ENCODE measurements around the gene ZNF282. TPM values are rescaled to one million over a fixed set of nuclear protein-coding genes. Genes with fewer than 3 reads are reported as not detected.

Gene ZNF282
- total RNA-seq, 1 experiment from 2014 or later, result 39.0 TPM

- Histone ChIP-seq H3K79me1 (ENCODE audit: insufficient read depth, low read depth, low read length, poor library complexity, severe bottlenecking) (peaks cover 2% of the 10 kb centered on the region), H3K18ac (ENCODE audit: insufficient read length, low read depth, low read length) (no peak overlapping the region), H2BK5ac (ENCODE audit: insufficient read length, low read length) (no peak overlapping the region), H4K20me1 (ENCODE audit: control insufficient read depth, insufficient read depth, insufficient read length) (no peaks in the 10 kb centered on the region), H4K8ac (replicated peaks; ENCODE audit: insufficient read length, low read depth, low read length) (no peak overlapping the region), H3T11ph (ENCODE audit: low read length) (no peak overlapping the region), H2BK20ac (ENCODE audit: low read depth, low read length, poor library complexity, severe bottlenecking) (no peak overlapping the region), H3K4ac (ENCODE audit: low read depth, low read length) (no peak overlapping the region), H2AFZ (ENCODE audit: low read length) (no peak overlapping the region), H3K4me1 (ENCODE audit: insufficient read depth, low read length) (no peaks in the 10 kb centered on the region), H3K23me2 (ENCODE audit: insufficient read length, low read depth, low read length, poor library complexity, severe bottlenecking) (no peaks in the 10 kb centered on the region), H3K56ac (ENCODE audit: insufficient read length, low read depth, low read length) (no peak overlapping the region), H3K9ac (ENCODE audit: extremely low read depth, insufficient read length, low read length) (no peak overlapping the region), H3K23ac (ENCODE audit: insufficient read length, low read depth, low read length) (no peak overlapping the region), H2BK15ac (ENCODE audit: low read depth, low read length) (no peak overlapping the region), H4K91ac (ENCODE audit: insufficient read length, low read depth, low read length) (no peak overlapping the region), H3K4me2 (ENCODE audit: insufficient read depth, insufficient read length, low read length) (no peak overlapping the region), H3K27me3 (ENCODE audit: insufficient read depth, low read length) (no peaks in the 10 kb centered on the region), H2BK120ac (ENCODE audit: low read depth, low read length, poor library complexity, severe bottlenecking) (no peak overlapping the region), H4K5ac (ENCODE audit: insufficient read length, low read depth, low read length) (no peak overlapping the region), H3K14ac (ENCODE audit: insufficient read depth, low read length) (no peak overlapping the region), H2BK12ac (ENCODE audit: insufficient read length, low read depth, low read length) (no peak overlapping the region), H3K79me2 (ENCODE audit: insufficient read depth, low read length) (no peaks in the 10 kb centered on the region), H3K27ac (ENCODE audit: insufficient read length, low read depth, low read length) (no peak overlapping the region), H3K9me3 (ENCODE audit: control insufficient read depth, low read depth, low read length) (no peaks in the 10 kb centered on the region), H2AK5ac (ENCODE audit: insufficient read length, low read length) (no peak overlapping the region)
- H3K4me3 Mint-ChIP-seq, result no peak overlapping the region
- H3K27ac Mint-ChIP-seq, result no peak overlapping the region
- peaks cover 23 to 51% (median 49%) of the 10 kb centered on the region in 3 experiments; a peak in 6 of 7 replicates for H3K36me3 Mint-ChIP-seq (ENCODE audit: insufficient read depth in 1 of 3, low read depth in 3 of 3)
- no peak for DNase-seq
- H3K4me1 Mint-ChIP-seq, result no peaks in the 10 kb centered on the region
- WGBS (ENCODE audit: extremely low coverage, insufficient read length, low lambda C conversion rate), result no CpG with 5 or more reads among the region's 7 CpGs
- no peaks in the 10 kb centered on the region for H3K27me3 Mint-ChIP-seq (ENCODE audit: low read depth)
- H3K9me3 Mint-ChIP-seq, result no peaks in the 10 kb centered on the region
- TF ChIP-seq, protein P1, sequence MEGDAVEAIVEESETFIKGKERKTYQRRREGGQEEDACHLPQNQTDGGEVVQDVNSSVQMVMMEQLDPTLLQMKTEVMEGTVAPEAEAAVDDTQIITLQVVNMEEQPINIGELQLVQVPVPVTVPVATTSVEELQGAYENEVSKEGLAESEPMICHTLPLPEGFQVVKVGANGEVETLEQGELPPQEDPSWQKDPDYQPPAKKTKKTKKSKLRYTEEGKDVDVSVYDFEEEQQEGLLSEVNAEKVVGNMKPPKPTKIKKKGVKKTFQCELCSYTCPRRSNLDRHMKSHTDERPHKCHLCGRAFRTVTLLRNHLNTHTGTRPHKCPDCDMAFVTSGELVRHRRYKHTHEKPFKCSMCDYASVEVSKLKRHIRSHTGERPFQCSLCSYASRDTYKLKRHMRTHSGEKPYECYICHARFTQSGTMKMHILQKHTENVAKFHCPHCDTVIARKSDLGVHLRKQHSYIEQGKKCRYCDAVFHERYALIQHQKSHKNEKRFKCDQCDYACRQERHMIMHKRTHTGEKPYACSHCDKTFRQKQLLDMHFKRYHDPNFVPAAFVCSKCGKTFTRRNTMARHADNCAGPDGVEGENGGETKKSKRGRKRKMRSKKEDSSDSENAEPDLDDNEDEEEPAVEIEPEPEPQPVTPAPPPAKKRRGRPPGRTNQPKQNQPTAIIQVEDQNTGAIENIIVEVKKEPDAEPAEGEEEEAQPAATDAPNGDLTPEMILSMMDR (conservative IDR thresholded peaks at IDR 0.05), result no peak
Observed at GRCh38 chr7:149253665-149254064, 58.3 kb downstream of the ZNF282 start.

All from H9 (cell line).